GM12864 (cell line): ENCODE measurements around the gene CACNA1D.

Source experiments
- DNase-seq: peaks from one replicate; pipeline ENCODE4 v3.0.0-alpha.2; 2011; ENCODE audit warnings: low read depth
- H3K4me3 ChIP-seq: 2 replicates; pipeline ENCODE4 v1.5.1; 2011; ENCODE audit warnings: mild to moderate bottlenecking, low read depth, low read length, control low read depth
- CTCF ChIP-seq: IDR thresholded peaks from 2 replicates; pipeline ENCODE4 v1.5.1; 2011; ENCODE audit warnings: low read depth, mild to moderate bottlenecking, moderate library complexity, low read length, control low read depth, inconsistent platforms; ENCODE audit errors: missing control alignments

Gene CACNA1D

GRCh38 chr3:53836084-53836872, 341.9 kb downstream of the CACNA1D start:
- H3K4me3 ChIP-seq = no peak overlapping the region
- TF ChIP-seq CTCF = no peak
- DNase-seq = no peak

GRCh38 chr3:53837331-53837730, 342.9 kb downstream of the CACNA1D start:
- no peak for DNase-seq
- TF ChIP-seq CTCF = no peak
- no peak overlapping the region for H3K4me3 ChIP-seq

DNA sequence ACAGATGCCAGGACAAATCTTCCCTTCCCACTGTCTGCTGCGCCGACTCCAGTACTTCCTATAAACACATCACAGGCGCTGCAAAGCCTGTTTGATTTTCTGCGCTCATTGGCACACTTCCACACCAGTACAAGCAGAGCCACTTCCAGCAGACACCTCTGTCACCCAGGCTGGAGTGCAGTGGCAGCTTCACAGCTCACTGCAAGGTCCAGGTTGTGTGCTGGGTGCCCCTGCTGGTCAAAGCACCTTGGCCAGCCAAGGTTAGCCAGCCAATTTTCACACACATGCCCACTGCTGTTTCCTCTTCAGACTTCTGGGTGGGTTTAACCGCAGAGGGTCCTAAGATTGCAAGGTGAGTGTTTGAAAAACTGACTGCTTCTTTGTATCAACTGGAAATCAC, 346.9 kb downstream of the CACNA1D start:
- no peak overlapping the region for H3K4me3 ChIP-seq
- TF ChIP-seq CTCF = no peak
- DNase-seq = no peak

DNA sequence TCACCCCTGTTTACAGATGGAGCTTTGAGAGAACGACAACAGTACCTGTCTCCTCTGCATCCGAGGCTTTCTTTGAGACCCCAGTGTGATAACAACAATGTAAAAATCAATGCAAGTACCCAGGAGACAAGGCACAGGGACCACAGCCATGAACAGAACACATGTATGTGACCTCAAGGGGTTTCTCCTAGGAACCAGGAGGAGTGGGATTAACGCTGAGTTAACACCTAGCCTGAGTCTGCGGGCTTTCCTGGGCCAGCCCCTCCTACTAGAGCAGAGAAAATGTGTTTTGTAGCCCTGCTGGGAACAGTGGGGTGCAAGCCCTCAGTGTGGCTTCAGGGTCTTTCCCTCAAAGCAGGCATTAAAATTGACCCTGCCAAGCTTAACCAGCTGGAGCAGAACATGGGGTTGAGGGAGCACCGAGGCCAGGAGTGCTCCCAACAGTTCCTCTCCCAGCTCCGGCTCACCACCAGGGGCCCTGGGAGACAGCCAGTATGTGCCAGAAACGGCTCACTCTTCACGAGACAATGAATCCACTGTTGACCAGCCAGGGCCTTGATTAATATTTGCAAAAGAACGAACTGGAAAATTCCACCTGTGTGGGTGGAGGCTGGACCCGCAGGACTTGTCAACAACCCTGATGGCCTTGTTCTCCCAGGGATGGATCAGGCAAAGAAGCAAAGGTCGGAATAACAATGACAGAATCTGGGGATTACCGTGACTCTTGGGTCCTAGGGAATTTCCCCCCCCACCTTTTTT, 348.2 kb downstream of the CACNA1D start:
- no peak for DNase-seq
- H3K4me3 ChIP-seq = no peak overlapping the region

DNA sequence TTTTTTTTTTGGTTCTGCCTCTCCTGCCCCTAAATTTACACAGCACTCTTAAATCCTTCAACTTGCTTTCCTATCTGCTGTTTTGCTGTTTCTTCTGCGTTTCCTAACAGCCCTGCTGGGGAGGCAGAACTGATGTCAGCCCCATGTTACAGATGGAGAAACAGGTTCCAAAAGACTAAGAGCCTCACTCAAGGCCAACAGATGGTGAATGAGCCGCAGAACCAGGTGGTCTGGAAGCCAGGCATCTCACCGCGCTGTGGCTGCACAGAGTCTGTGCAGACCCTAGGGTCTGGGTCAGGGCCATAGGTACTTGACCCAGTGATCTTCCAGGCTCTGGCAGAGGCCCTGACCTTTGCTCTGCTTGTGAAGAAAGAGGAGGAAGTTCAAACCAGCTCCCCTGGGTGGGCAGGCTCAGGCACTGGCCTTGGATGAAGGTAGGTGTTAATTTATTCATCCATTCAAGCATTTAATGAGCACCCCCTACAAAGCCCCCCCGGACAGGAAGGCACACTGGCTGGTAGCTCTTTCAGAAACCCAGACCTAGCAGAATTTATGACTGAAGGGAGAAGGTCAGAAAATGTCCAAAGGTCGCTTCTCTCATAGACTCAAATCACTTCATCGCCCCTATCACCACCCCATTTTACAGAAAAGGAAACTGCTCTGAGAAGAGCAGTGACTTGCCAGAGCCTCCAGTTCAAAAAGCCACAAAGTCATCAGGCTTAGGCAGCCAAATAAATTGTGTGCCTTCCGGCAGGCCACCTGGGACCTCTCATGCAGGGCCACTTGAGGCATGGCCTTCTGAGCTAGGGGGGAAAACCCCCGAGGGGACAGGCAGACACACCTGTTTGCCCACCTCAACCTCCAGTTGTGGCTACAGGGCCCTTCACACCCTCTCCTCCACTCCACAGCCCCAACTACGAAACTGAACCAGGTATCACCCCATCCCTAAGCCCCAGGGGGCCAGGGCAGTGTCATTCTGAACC, 349.1 kb downstream of the CACNA1D start:
- DNase-seq = no peak
- H3K4me3 ChIP-seq = no peak overlapping the region; the same call in 1 of the 2 replicates
- no peak for TF ChIP-seq CTCF

More for the DNA sequence above, 348.2 kb downstream of the CACNA1D start:
- no peak for TF ChIP-seq CTCF

- DNase-seq = no peak
- H3K4me3 ChIP-seq = peak overlapping the region; percentile 72
- TF ChIP-seq CTCF = no peak
Measured at GRCh38 chr3:53844262-53845102, 350.1 kb downstream of the CACNA1D start.
